GM12878 (cell line): ENCODE results near the gene BCAS2. TPM values are rescaled to one million over a fixed set of nuclear protein-coding genes. Genes with fewer than 3 reads are reported as not detected.

Experiments used
- ASH2L ChIP-seq: fragments of 300-600, 200-600 bp; sonication (generic); IDR thresholded peaks from 2 replicates; pipeline ENCODE4 v1.6.1; 2017; ENCODE audit warnings: low read depth, mild to moderate bottlenecking, borderline replicate concordance
- CEBPB ChIP-seq, 2 experiments: fragments of 150-350 bp in 1 of 2; IDR thresholded peaks; 2 replicates each; pipeline ENCODE4 v1.6.1; 2012 to 2014; ENCODE audit warnings: low read depth in 2 of 2, low read length in 2 of 2, borderline replicate concordance in 1 of 2, inconsistent platforms in 1 of 2
- ESRRA ChIP-seq: IDR thresholded peaks from 2 replicates; pipeline ENCODE4 v1.6.1; 2012; ENCODE audit warnings: mild to moderate bottlenecking, low read length, improper control_type of control experiment
- EZH2 ChIP-seq: IDR thresholded peaks from 2 replicates; pipeline ENCODE4 v1.6.1; 2012; ENCODE audit warnings: low read depth, mild to moderate bottlenecking, control low read depth, inconsistent platforms, low read length, borderline replicate concordance; ENCODE audit not compliant: control insufficient read depth
- FOXM1 ChIP-seq: IDR thresholded peaks from 2 replicates; pipeline ENCODE4 v1.6.1; 2012; ENCODE audit warnings: low read depth, mild to moderate bottlenecking, inconsistent platforms, low read length, moderate library complexity
- HDAC2 ChIP-seq: fragments of 200-600 bp; sonication (generic); IDR thresholded peaks from 2 replicates; pipeline ENCODE4 v1.6.1; 2017
- KLF5 ChIP-seq: fragments of 450-650 bp; IDR thresholded peaks from 2 replicates; pipeline ENCODE4 v1.6.1; 2014; ENCODE audit warnings: mild to moderate bottlenecking; ENCODE audit not compliant: partially characterized antibody
- MYB ChIP-seq: fragments of 150-350 bp; IDR thresholded peaks from 2 replicates; pipeline ENCODE4 v1.6.1; 2014; ENCODE audit warnings: mild to moderate bottlenecking, low read depth, low read length, borderline replicate concordance
- NR2C2 ChIP-seq: IDR thresholded peaks from 2 replicates; pipeline ENCODE4 v1.6.1; 2011; ENCODE audit warnings: borderline replicate concordance, low read depth; ENCODE audit not compliant: control insufficient read depth, insufficient read length
- NRF1 ChIP-seq: conservative IDR thresholded peaks from 2 replicates; pipeline ENCODE4 v1.6.1; 2011; ENCODE audit warnings: mild to moderate bottlenecking, low read depth, low read length, improper control_type of control experiment
- PML ChIP-seq: IDR thresholded peaks from 2 replicates; pipeline ENCODE4 v1.6.1; 2012; ENCODE audit warnings: low read length, inconsistent platforms
- POLR2A ChIP-seq: IDR thresholded peaks from 2 replicates; pipeline ENCODE4 v1.6.1; 2011; ENCODE audit warnings: low read depth, mild to moderate bottlenecking, low read length
- POU2F2 ChIP-seq: IDR thresholded peaks from 3 replicates; pipeline ENCODE4 v1.6.1; 2011; ENCODE audit warnings: low read depth, mild to moderate bottlenecking, low read length, borderline replicate concordance
- RAD51 ChIP-seq: fragments of 450-650 bp; IDR thresholded peaks from 2 replicates; pipeline ENCODE4 v1.6.1; 2016; ENCODE audit warnings: moderate library complexity, mild to moderate bottlenecking, inconsistent platforms
- SMAD5 ChIP-seq: IDR thresholded peaks from 2 replicates; pipeline ENCODE4 v1.6.1; 2016; ENCODE audit warnings: antibody characterized with exemption, low read depth
- SREBF1 ChIP-seq: IDR thresholded peaks from 2 replicates; pipeline ENCODE4 v1.6.1; 2012; ENCODE audit warnings: mild to moderate bottlenecking, low read length
- ZSCAN29 ChIP-seq: fragments of 450-650 bp; IDR thresholded peaks from 2 replicates; pipeline ENCODE4 v1.6.1; 2017; ENCODE audit warnings: mild to moderate bottlenecking, moderate library complexity
- polyA plus RNA-seq, 11 experiments: library from polyadenylated mRNA; depleted of rRNA in 4 of 11; unstranded in 6 of 11; stranded (reverse) in 5 of 11; fragments of >200 nt; fragmentation: Nextera tagmentation in 4 of 11; fragmentation: Illumina TruSeq in 1 of 11; extraction: Ambion mirVana in 4 of 11; extraction: Trizol in 1 of 11; gene quantifications; 1 replicate in 1 of 11; 2 replicates in 10 of 11; pipeline versions ENCODE4 v1.2.1 to v1.2.3, GENCODE V29; 2011 to 2016; ENCODE audit warnings: inconsistent platforms in 2 of 11, missing spikeins in 2 of 11, low read depth in 1 of 11
- total RNA-seq, 4 experiments: library from RNA; depleted of rRNA in 3 of 4; stranded (reverse); fragments of >200 nt in 3 of 4; fragmentation: Illumina TruSeq in 1 of 4; extraction: Trizol in 1 of 4; gene quantifications; 2 replicates each; pipeline versions ENCODE4 v1.2.1 to v1.2.3, GENCODE V29; 2013 to 2021
- TF ChIP-seq, protein P1 (sequence below): fragments of 450-650 bp; formaldehyde crosslinking; IDR thresholded peaks from 2 replicates; pipeline ENCODE4 v1.4.0; 2022; ENCODE audit warnings: mild to moderate bottlenecking, moderate library complexity
- TF ChIP-seq, protein P2 (sequence below): IDR thresholded peaks from 2 replicates; pipeline ENCODE4 v1.6.1; 2011; ENCODE audit warnings: low read depth, mild to moderate bottlenecking, low read length, moderate library complexity, borderline replicate concordance; ENCODE audit errors: extremely low read depth
- TF ChIP-seq, protein P3 (sequence below): fragments of 450-650 bp; IDR thresholded peaks from 2 replicates; pipeline ENCODE4 v1.6.1; 2016; ENCODE audit warnings: mild to moderate bottlenecking, moderate library complexity, borderline replicate concordance
- TF ChIP-seq, protein P4 (sequence below): IDR thresholded peaks from 2 replicates; pipeline ENCODE4 v1.6.1; 2012; ENCODE audit warnings: low read length, inconsistent platforms

Gene BCAS2
- total and polyA plus RNA-seq, 10 of the 15 experiments (the other 5 are each of a cell fraction or from before 2014, with no cell fraction given), result 37.3 to 129 (median 60.7) TPM

DNA sequence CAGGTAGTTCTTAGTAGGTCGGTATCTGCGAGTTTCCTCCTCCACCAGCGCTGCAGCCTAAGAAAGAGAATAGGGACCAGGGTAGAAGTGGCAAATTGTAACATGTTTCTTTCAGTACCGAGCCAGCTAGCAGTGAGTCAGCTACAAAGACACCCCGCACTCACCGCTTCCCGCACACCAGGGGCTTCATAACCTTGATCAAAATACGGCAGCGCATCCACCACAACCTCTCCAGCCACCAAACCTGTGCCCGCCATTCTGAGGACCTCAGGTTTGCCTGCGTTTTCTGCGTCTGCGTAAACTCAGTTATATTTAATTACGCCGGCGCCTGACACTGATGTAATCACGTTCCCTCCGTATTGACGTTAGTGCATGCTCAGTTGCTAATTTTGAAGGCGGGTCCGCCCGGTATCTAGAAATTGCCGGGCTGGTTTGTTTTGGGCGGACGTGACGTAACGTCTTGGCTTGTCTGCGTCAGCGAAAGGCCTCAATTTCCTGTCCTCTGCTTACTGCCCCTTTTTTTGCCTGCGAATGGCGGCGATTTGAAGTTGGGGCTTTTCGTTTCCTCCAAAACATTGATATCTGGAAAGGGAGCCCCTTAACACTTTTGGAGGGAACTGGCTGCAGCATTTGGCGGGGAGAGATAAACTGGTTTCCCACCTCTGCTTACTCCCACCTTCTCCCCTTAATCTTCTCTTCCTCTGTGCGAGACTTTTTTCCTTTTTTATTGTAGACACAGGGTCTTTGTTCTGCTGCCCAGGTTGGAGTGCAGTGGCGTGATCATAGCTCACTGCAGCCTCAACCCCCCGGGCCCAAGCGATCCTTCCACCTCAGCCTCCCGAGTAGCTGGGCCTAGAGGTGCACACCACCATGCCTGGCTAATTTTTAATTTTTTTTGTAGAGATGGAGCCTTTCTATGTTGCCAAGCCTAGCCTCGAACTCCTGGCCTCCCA lies at the start of gene BCAS2 (continued):
- TF ChIP-seq, protein P1, sequence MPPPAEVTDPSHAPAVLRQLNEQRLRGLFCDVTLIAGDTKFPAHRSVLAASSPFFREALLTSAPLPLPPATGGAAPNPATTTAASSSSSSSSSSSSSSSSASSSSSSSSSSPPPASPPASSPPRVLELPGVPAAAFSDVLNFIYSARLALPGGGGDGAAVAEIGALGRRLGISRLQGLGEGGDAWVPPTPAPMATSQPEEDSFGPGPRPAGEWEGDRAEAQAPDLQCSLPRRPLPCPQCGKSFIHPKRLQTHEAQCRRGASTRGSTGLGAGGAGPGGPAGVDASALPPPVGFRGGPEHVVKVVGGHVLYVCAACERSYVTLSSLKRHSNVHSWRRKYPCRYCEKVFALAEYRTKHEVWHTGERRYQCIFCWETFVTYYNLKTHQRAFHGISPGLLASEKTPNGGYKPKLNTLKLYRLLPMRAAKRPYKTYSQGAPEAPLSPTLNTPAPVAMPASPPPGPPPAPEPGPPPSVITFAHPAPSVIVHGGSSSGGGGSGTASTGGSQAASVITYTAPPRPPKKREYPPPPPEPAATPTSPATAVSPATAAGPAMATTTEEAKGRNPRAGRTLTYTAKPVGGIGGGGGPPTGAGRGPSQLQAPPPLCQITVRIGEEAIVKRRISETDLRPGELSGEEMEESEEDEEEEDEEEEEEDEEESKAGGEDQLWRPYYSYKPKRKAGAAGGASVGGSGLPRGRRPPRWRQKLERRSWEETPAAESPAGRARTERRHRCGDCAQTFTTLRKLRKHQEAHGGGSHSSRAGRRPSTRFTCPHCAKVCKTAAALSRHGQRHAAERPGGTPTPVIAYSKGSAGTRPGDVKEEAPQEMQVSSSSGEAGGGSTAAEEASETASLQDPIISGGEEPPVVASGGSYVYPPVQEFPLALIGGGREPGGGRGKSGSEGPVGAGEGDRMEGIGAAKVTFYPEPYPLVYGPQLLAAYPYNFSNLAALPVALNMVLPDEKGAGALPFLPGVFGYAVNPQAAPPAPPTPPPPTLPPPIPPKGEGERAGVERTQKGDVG (CRISPR knock-in tag), result no peak
- TF ChIP-seq PML (peak; percentile 93), POU2F2 (peak; percentile 83), FOXM1 (no peak), SREBF1 (no peak), SMAD5 (peak; percentile 94), KLF5 (peak; percentile 79), NR2C2 (no peak), EZH2 (no peak), CEBPB (IDR thresholded peaks at IDR 0.05; ENCODE audit: borderline replicate concordance in 1 of 2, low read depth in 2 of 2, low read length in 2 of 2) (no peak), RAD51 (peak; percentile 59), POLR2A (peak; percentile 93), HDAC2 (no peak), ESRRA (no peak), MYB (no peak), ZSCAN29 (no peak), NRF1 (0 out of 2 replicates have a peak, but pooled peaks have one; percentile 12), ASH2L (no peak)
- TF ChIP-seq, protein P2, sequence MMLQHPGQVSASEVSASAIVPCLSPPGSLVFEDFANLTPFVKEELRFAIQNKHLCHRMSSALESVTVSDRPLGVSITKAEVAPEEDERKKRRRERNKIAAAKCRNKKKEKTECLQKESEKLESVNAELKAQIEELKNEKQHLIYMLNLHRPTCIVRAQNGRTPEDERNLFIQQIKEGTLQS, result no peak
- TF ChIP-seq, protein P3, sequence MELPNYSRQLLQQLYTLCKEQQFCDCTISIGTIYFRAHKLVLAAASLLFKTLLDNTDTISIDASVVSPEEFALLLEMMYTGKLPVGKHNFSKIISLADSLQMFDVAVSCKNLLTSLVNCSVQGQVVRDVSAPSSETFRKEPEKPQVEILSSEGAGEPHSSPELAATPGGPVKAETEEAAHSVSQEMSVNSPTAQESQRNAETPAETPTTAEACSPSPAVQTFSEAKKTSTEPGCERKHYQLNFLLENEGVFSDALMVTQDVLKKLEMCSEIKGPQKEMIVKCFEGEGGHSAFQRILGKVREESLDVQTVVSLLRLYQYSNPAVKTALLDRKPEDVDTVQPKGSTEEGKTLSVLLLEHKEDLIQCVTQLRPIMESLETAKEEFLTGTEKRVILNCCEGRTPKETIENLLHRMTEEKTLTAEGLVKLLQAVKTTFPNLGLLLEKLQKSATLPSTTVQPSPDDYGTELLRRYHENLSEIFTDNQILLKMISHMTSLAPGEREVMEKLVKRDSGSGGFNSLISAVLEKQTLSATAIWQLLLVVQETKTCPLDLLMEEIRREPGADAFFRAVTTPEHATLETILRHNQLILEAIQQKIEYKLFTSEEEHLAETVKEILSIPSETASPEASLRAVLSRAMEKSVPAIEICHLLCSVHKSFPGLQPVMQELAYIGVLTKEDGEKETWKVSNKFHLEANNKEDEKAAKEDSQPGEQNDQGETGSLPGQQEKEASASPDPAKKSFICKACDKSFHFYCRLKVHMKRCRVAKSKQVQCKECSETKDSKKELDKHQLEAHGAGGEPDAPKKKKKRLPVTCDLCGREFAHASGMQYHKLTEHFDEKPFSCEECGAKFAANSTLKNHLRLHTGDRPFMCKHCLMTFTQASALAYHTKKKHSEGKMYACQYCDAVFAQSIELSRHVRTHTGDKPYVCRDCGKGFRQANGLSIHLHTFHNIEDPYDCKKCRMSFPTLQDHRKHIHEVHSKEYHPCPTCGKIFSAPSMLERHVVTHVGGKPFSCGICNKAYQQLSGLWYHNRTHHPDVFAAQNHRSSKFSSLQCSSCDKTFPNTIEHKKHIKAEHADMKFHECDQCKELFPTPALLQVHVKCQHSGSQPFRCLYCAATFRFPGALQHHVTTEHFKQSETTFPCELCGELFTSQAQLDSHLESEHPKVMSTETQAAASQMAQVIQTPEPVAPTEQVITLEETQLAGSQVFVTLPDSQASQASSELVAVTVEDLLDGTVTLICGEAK, result peak; percentile 94
- TF ChIP-seq, protein P4, sequence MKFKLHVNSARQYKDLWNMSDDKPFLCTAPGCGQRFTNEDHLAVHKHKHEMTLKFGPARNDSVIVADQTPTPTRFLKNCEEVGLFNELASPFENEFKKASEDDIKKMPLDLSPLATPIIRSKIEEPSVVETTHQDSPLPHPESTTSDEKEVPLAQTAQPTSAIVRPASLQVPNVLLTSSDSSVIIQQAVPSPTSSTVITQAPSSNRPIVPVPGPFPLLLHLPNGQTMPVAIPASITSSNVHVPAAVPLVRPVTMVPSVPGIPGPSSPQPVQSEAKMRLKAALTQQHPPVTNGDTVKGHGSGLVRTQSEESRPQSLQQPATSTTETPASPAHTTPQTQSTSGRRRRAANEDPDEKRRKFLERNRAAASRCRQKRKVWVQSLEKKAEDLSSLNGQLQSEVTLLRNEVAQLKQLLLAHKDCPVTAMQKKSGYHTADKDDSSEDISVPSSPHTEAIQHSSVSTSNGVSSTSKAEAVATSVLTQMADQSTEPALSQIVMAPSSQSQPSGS, result peak; percentile 84
